AG09309 (cell line): ENCODE measurements around the gene CRACR2B.

Experiments
- DNase-seq: peaks from one replicate; pipeline ENCODE4 v3.0.0-alpha.2; 2010; ENCODE audit warnings: low read depth
- H3K4me3 ChIP-seq: 2 replicates; pipeline ENCODE4 v1.5.1; 2011; ENCODE audit warnings: mild to moderate bottlenecking, low read depth, low read length, moderate library complexity; ENCODE audit not compliant: control insufficient read depth
- CTCF ChIP-seq: IDR thresholded peaks from 2 replicates; pipeline ENCODE4 v1.5.1; 2011; ENCODE audit warnings: mild to moderate bottlenecking, low read depth, low read length, inconsistent platforms; ENCODE audit not compliant: insufficient read depth, control insufficient read depth; ENCODE audit errors: missing control alignments

Gene CRACR2B

GRCh38 chr11:811446-812245, 16.1 kb upstream of the CRACR2B start:
- no peak for DNase-seq
- H3K4me3 ChIP-seq: peak overlapping the region; percentile 97
- peak; percentile 6 for TF ChIP-seq CTCF

GRCh38 chr11:812390-812789, 15.3 kb upstream of the CRACR2B start:
- no peak for TF ChIP-seq CTCF
- no peak overlapping the region for H3K4me3 ChIP-seq
- no peak for DNase-seq

- H3K4me3 ChIP-seq: no peak overlapping the region
- no peak for DNase-seq
- no peak for TF ChIP-seq CTCF
These were observed 14.7 kb upstream of the CRACR2B start for GRCh38 chr11:813072-813455.

GRCh38 chr11:813456-814096, 14.1 kb upstream of the CRACR2B start:
- no peak for DNase-seq
- no peak for TF ChIP-seq CTCF

GRCh38 chr11:815675-816432, 11.9 kb upstream of the CRACR2B start:
- no peak for TF ChIP-seq CTCF
- no peak for DNase-seq
- H3K4me3 ChIP-seq: no peak overlapping the region

More at GRCh38 chr11:813456-814096, 14.1 kb upstream of the CRACR2B start:
- no peak overlapping the region for H3K4me3 ChIP-seq

- TF ChIP-seq CTCF: no peak
- DNase-seq: no peak
- H3K4me3 ChIP-seq: no peak overlapping the region
These were observed 11.3 kb upstream of the CRACR2B start for GRCh38 chr11:816433-816779.
